GM18505 (cell line): Measurements from ENCODE around the gene SMAD6.

ENCODE experiments used
- ATAC-seq: cut with Tn5 transposase; IDR thresholded peaks from one replicate; pipeline ENCODE4 v1.9.1; 2021; ENCODE audit not compliant: unreplicated experiment
- POLR2A ChIP-seq: IDR thresholded peaks from 4 replicates; pipeline ENCODE4 v1.6.1; 2011; ENCODE audit warnings: borderline replicate concordance; ENCODE audit not compliant: insufficient read depth, insufficient read length; ENCODE audit errors: extremely low read depth

SMAD6 gene

DNA sequence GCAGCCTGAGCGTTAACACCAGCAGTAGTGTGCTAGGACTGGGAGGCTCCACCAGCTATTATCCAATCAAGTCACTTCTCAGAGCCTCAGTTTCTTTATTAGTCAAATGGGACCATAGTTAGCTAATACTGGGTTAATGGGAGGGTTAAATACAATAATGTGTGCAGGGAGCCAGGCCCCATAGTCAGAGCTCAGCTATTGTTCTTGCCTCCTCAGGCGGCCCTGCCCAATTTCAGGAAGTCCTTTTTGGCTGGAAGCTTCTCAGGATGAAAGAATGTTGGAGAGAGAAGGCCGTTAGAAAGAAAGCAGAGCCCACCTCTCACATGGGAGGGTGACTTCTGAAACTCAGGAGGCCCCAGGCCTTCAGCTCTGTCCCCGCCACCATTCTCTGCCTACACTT, 39.5 kb upstream of the SMAD6 start:
- no peak for ATAC-seq

DNA sequence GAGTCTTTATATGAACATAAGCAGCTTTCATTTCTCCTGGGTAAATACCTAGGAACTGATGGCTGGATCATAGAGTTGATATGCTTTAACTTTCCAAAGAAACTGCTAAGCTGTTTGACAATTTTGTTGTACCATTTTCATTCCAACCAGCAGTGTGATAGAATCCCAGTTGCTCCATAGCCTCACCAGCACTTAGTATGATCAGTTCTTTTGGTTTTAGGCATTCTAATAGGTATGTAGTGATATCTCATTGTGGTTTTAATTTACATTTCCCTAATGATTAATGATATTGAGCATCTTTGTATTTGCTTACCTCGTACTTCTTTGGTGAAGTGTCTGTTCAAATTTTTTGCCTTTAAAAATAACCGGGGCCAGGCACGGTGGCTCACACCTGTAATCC, 38.4 kb upstream of the SMAD6 start:
- no peak for TF ChIP-seq POLR2A
- no peak for ATAC-seq

More for the DNA sequence above, 39.5 kb upstream of the SMAD6 start:
- TF ChIP-seq POLR2A: no peak

DNA sequence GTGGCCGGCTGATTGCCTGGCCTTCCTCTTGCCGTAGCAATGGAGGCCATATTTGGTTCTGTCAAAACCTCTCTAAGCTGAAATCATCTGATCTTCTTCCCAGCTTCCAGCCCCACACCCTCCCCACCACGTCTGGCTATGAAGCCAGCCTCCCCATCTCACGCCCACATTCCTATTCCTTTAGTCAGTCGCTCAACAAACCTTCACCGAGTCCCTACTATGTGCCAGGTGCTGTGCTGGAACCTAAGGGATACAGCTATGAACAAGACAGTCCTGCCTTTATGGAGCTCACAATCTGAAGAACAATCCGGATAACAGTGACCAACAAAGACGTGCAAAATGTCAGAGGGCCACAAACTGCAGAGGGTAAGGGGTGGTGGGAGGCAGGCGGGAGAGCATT, 31.9 kb upstream of the SMAD6 start:
- ATAC-seq: no peak
- no peak for TF ChIP-seq POLR2A

DNA sequence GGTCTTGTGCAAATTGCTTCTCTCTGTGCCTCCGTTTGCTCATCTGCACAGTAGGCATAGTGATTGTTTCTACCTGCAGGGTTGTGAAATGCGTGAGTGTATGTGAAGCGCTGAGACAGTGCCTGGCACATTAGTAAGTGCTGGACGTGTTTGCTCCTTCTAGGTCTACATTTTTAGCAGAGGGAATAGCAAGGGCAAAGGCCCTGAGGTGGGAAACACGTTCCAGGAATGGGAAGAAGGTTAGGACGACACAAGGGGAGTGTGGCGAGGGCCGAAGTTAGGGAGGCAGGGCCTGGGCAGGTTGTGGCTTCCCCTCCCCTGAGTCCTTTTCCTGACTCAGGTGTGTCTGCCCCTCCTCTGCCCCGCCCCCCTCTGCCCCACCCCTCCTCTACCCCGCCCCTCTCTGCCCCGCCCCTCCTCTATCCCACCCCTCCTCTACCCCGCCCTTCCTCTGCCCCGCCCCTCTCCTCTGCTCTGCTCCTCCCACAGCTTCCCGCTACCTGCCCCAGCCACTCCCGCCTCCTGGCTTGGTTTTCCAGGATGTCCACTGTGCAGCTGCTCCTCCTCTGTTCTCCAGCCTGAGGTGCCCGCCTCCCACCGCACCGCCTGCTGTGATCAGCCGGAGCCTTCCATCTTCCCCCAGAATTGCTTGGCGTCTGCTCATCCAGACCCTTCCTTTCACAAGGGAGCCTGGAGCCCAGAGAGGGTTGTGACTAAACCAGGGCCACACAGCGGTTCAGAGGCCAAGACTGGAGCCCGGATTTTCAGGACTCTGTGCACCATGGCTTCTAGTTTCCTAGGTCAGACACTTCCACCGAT, 31.1 kb upstream of the SMAD6 start:
- ATAC-seq: no peak
- TF ChIP-seq POLR2A: no peak

DNA sequence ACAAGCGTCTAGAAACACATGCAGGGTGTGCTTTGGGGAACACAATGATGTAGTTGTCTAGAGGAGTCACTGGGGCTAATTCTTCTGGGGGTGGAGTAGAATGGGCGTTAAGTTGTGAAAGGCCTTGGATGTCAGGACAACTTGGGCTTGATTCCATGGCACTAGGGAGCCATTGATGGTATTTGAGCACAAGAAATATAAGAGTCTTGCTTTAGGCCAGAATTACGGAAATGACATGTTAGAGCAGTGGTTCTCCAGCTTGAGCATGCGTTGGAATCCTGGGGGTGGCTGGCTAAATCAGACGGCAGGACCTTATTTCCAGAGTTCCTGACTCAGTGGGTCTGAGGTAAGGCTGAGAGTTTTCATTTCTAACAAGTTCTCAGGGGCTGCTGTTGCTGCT, 29.2 kb upstream of the SMAD6 start:
- no peak for ATAC-seq

DNA sequence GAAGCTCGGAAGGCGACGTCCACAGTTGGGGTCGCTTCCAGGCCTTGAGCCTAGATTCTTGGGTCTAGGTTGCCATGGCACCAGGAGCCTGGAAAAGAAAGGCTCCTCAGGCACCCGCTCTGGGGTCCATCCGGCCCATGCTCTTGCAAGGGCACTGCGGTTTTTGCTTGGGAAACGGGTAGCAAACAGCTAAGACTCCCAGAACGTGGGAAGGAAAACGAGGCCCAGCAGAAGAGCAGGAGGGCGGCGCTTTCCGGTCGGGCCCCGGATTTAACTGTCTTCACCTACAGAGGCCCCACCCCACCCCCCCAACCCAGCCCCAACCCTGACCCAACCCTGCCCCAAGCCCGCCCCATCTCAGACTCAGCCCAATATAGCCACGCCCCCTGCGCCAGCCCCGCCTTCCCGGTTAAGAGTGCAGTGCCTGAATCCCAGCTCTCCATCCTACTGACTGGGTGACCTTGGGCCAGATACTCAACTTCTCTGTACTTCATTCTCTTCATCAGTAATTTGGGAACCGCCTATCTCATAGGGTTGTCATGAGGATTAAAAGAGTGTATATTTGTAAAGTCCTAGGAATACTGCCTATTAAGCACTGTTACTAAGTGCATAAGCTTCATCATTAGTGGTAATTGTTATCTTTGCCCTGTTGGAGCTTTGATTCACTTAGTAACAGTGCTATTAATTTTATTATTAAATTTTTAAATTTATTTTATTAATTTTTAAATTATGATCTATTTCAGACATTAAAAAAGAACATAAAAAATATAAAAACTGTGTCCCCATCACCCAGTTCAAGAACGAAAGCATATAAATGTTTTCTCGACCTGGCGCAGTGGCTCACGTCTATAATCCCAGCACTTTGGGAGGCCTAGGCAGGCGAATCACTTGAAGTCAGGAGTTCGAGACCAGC, 28.4 kb upstream of the SMAD6 start:
- TF ChIP-seq POLR2A: no peak
- no peak for ATAC-seq

More for the DNA sequence above, 29.2 kb upstream of the SMAD6 start:
- no peak for TF ChIP-seq POLR2A

DNA sequence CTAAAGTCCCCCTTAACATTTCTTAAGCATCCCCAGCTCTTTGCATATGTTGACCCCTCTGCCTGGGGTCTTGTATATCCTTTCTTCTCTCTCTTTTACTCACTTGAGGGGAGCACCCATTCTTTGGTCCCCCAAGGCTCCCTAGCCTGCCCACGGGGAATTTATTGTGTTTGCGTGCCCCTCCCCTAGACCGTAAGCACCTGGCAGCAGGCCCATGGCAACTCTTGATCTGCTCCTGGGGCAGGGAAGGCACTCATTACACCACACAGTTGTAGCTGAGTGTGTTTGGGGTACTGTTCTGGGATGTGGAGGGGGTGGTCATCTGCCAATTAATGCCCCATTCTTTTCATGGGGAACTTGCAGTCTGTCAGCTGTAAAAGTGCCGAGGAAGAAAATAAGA, 27.3 kb upstream of the SMAD6 start:
- ATAC-seq: no peak
- no peak for TF ChIP-seq POLR2A

DNA sequence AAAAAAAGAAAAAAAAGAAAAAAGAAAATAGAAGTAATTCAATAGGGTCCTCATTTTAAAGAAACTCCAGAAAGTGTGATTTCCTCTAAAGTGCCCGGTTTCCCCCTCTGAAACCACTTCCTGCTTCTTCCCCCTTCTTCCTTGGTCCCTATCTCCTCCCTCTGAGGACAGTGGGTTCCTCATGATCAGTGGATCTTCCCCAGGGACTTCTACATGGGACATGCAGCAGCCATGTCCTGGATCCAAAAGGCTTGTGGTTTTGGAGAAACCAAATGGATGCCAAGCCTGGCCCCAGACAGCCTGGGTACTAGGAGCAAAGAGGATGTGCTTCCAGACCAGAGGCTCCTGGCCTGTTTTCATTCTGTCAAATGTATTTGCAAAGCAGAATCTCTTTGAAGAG, 26.6 kb upstream of the SMAD6 start:
- ATAC-seq: no peak
- no peak for TF ChIP-seq POLR2A

DNA sequence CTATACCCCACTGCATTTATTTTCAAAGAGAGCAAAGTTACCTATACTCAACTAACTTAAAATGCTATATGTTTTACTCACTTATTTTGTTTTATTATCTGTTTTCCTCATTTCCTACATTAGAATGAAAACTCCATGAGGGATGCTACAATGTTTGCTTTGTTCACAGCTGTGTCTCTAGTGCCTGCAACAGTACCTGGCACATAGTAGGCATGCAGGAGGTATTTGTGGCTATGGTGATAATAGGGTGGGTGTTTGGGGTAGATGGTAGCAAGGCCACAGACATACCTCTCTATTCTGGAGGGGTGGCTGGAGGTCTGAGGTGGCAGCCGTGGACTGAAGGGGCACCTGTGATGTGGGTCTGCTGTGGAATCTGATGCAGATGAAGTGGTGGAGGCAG, 24.7 kb upstream of the SMAD6 start:
- no peak for TF ChIP-seq POLR2A
- no peak for ATAC-seq

DNA sequence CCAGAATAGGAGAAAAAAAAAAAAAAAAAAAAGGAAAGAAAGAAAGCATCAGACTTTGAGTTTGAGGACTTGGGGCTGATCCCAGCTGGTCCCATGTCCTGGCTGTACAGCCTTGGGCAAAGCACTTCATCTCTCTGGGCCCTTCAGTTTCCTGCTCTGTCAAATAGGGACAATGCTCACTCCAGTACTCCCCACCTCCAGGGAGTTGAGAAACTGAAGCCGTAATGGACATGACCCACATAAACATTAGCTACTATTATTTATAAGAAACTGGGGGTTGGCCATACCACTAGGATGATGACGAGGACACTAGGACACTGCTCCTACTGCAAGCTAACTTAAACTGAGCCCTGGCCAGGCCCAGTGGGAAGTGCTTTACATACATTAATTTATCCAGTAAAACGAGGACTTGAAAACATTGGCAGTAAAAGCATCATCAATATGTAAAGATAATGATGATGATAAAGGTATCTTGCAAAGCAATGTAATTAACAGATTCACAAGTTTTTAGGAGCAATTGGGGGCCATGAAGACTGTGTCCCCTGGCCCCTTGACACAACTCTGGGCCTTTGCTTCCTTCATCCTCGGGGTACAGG, 22.9 kb upstream of the SMAD6 start:
- ATAC-seq: no peak
- no peak for TF ChIP-seq POLR2A

DNA sequence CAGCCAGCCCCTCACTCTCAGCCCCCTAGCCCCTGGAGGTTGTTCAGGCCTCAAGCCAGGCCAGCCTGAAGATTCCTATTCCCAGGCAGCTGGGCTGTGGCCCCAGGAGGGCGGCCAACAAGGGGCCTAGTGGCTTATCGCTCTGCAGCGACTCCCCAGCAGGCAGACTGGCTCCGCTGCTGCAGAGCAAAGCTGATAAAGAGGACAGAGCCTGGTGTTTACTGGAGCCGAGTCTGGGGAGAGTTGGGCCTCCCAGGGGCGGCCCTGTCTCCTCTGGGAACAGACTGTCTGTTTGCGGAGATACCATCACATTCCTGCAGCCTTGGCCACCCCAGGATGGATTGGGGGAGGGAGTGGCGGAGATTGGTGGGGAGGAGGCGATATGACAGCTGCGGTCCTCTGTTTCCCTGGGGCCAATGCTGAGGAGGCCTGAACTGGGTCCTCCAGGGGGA, 22.4 kb upstream of the SMAD6 start:
- ATAC-seq: no peak

DNA sequence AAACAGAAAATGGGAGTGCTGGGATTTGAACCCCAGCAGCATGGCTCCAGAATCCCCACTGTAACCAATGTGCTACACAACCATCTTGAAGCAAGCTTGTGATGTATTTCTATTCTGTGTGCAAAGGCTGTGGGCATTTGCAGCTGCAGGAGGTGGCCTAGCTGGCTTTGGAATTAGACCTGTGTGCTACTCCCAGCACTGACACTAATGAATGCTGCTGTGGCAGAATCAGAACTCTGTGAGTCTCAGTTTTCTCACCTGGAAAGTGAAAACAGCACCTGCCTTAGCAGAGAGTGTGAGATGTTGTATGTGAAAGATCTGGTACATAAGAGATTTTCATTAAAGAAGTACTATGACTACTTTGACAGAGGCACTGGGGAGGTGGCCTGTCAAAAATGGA, 21.5 kb upstream of the SMAD6 start:
- no peak for TF ChIP-seq POLR2A
- ATAC-seq: no peak

More for the DNA sequence above, 22.4 kb upstream of the SMAD6 start:
- TF ChIP-seq POLR2A: no peak

DNA sequence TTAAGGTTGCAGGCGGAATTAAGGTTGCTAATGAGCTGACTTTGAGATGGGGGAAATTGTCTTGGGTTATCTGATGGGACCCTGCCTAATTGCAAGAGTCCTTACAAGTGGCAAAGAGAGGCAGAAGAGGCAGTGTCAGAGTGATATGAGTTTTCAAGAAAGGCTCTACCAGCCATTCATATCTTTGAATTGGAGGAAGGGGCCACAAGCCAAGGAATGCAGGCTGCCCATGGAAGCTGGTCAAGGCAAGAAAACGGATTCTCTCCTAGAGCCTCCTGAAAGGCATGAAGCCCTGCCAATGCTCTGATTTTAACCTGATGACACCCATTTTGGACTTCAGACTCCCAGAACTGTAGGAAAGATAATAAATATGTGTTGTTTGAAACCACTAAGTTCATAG, 20.6 kb upstream of the SMAD6 start:
- no peak for ATAC-seq

More for the DNA sequence above, 20.6 kb upstream of the SMAD6 start:
- no peak for TF ChIP-seq POLR2A
